ENCODE measurements around the gene BACH2. TPM values are rescaled to one million over a fixed set of nuclear protein-coding genes. Genes with fewer than 3 reads are reported as not detected.

BACH2 gene
- total and polyA plus RNA-seq, 2 of the 8 experiments (the other 6 are each of a cell fraction or from before 2014, with no cell fraction given), result 1.9 to 5.9 TPM

DNA sequence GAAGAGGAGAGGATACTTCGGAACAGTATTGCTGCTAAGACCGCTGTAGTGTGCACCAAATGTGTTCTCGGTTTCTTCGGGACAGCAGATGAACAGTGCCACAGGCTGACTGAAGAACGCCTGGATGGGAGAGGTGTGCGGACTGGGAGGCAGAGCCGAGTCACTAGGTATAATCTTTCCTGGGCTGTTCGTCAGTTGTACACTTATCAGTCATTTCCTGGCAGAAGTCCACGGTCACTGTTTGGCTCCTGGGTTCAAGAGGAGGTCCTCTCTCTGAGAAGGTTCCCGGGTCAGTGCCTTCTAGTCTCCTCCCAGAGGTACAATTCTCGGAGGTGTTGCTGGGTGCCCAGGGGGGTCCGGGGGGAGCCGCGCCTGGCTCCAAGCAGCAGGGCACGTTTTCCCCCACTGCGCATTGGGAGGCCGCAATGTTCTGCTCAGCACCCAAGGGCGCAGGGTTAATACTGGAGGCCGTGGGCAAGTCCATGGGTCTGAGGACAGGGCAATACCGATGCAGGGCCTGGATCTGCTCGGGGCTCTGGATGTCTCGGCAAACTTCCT lies 364.3 kb downstream of the BACH2 start:
- H3K79me2 ChIP-seq (ENCODE audit: control insufficient read depth in 1 of 2, insufficient read depth in 2 of 2, low read length in 2 of 2), result no peaks in the 10 kb centered on the region
- TF ChIP-seq ASH2L (IDR thresholded peaks at IDR 0.05; ENCODE audit: low read length), result no peak
- H2BK120ac ChIP-seq (replicated peaks; ENCODE audit: low read depth, low read length), result no peak overlapping the region
- H4K8ac ChIP-seq (ENCODE audit: extremely low read depth, insufficient read depth, low read length), result no peak overlapping the region
- no peaks in the 10 kb centered on the region for H4K20me1 ChIP-seq (replicated peaks in 1 of 2; ENCODE audit: control insufficient read depth in 1 of 2, insufficient read depth in 2 of 2, low read length in 2 of 2)
- whole genome bisulfite sequencing, 2 experiments (ENCODE audit: extremely low coverage in 1 of 2, insufficient coverage in 1 of 2, insufficient read length in 1 of 2, insufficient replicate concordance in 2 of 2, low coverage in 1 of 2, low lambda C conversion rate in 2 of 2, missing lambda C conversion rate in 1 of 2), result 94% methylated on average over 18 of the region's 22 CpGs; no CpG with 5 or more reads in 1 of the 2 experiments
- no peak overlapping the region for H3K27ac ChIP-seq (ENCODE audit: low read depth, low read length)
- no peak overlapping the region; the same call in 1 of the 2 replicates for H2BK12ac ChIP-seq (ENCODE audit: low read depth, low read length)
- no peak overlapping the region for H2BK15ac ChIP-seq (ENCODE audit: low read length)
- no peak overlapping the region for H3K14ac ChIP-seq (ENCODE audit: insufficient read length)
- no peak overlapping the region for H3K4me3 ChIP-seq (ENCODE audit: extremely low read depth in 1 of 4, insufficient read depth in 2 of 4, low read depth in 3 of 4, low read length in 4 of 4)
- ChIA-PET POLR2A (ENCODE audit: partially characterized antibody) (no interaction called here), CTCF (ENCODE audit: partially characterized antibody) (interaction anchor here (1.2 kb wide), 1 partner anchor 449 kb away, joined by 3 read pairs; no protein-coding TSS in a partner anchor)
- no peaks in the 10 kb centered on the region for H3K27me3 ChIP-seq (replicated peaks in 1 of 4; ENCODE audit: control insufficient read depth in 3 of 4, extremely low read depth in 1 of 4, insufficient read depth in 3 of 4, low read length in 3 of 4)
- no peak overlapping the region for H2AFZ ChIP-seq (ENCODE audit: low read length)
- H3K23me2 ChIP-seq (ENCODE audit: low read depth, low read length), result no peaks in the 10 kb centered on the region
- no peak overlapping the region for H2BK20ac ChIP-seq (ENCODE audit: low read length)
- H2AK5ac ChIP-seq (ENCODE audit: low read depth, low read length), result no peak overlapping the region
- H3K4me1 ChIP-seq (replicated peaks in 1 of 4; ENCODE audit: control insufficient read depth in 3 of 4, insufficient read depth in 4 of 4, low read length in 3 of 4), result no peaks in the 10 kb centered on the region; a peak in 1 of 7 replicates
- no peak overlapping the region for H3K4ac ChIP-seq (replicated peaks; ENCODE audit: insufficient read length, low read depth, low read length)
- no peak overlapping the region for H3K23ac ChIP-seq (ENCODE audit: insufficient read length)
- FAIRE-seq, result no peak
- H3K36me3 ChIP-seq (ENCODE audit: control insufficient read depth in 2 of 4, insufficient read depth in 4 of 4, low read length in 3 of 4), result peaks cover 0 to 5% (median 0%) of the 10 kb centered on the region in 4 experiments; a peak in 1 of 8 replicates
- no peak overlapping the region for H4K91ac ChIP-seq (replicated peaks; ENCODE audit: insufficient read length, low read length)
- no peaks in the 10 kb centered on the region for H3K9me3 ChIP-seq (ENCODE audit: insufficient read depth in 2 of 2, low read depth in 1 of 2, low read length in 1 of 2)
- no peak overlapping the region for H2BK5ac ChIP-seq (ENCODE audit: low read depth, low read length)
- H3K56ac ChIP-seq (replicated peaks; ENCODE audit: insufficient read length, low read depth, low read length), result no peak overlapping the region
- H3K79me1 ChIP-seq (ENCODE audit: low read depth, low read length), result no peaks in the 10 kb centered on the region
- peak in 1 of 2 experiments; percentile 32 for DNase-seq (ENCODE audit: low read depth in 1 of 2, low spot score in 2 of 2)
- no peak overlapping the region for H3K4me2 ChIP-seq (ENCODE audit: insufficient read depth in 1 of 2, low read depth in 2 of 2, low read length in 2 of 2)
- no peak overlapping the region for H3K18ac ChIP-seq (ENCODE audit: extremely low read depth, low read length)
- H3K9ac ChIP-seq (replicated peaks in 1 of 4; ENCODE audit: extremely low read depth in 1 of 4, low read depth in 3 of 4, low read length in 3 of 4), result no peak overlapping the region
- H4K5ac ChIP-seq (ENCODE audit: insufficient read length, low read depth, low read length), result no peak overlapping the region
